ENCODE results near the gene HLA-E.

Gene HLA-E

GRCh38 chr6:30541515-30542403, 52.5 kb downstream of the HLA-E start:
- peaks cover 13% of the 10 kb centered on the region; the same call in 1 of the 2 replicates for H3K36me3 ChIP-seq (ENCODE audit: insufficient read depth, low read length)
- no peaks in the 10 kb centered on the region for H3K9me3 ChIP-seq (ENCODE audit: insufficient read depth, low read depth, low read length)
- peak overlapping the region; percentile 79 for H3K4me2 ChIP-seq (ENCODE audit: low read depth, low read length, poor library complexity, severe bottlenecking)
- peak overlapping the region; percentile 74 for H3K4me3 ChIP-seq (ENCODE audit: low read length, poor library complexity, severe bottlenecking)
- H3K4me1 ChIP-seq (ENCODE audit: insufficient read depth, low read length, poor library complexity, severe bottlenecking), result peaks cover 26% of the 10 kb centered on the region
- peak overlapping the region; percentile 33 for H3K9ac ChIP-seq (ENCODE audit: low read depth, low read length, poor library complexity, severe bottlenecking)
- H2AFZ ChIP-seq (ENCODE audit: low read length), result peak overlapping the region; percentile 80
- H3K9me2 ChIP-seq (replicated peaks; ENCODE audit: low read depth, low read length), result no peaks in the 10 kb centered on the region
- H3K27me3 ChIP-seq (ENCODE audit: insufficient read depth, low read length, poor library complexity, severe bottlenecking), result no peaks in the 10 kb centered on the region
- peak; percentile 98 for TF ChIP-seq CTCF (conservative IDR thresholded peaks at IDR 0.05; ENCODE audit: low read length)
- no peak for TF ChIP-seq EZH2phosphoT487 (IDR thresholded peaks at IDR 0.05; ENCODE audit: borderline replicate concordance)
- 0 out of 2 replicates have a peak, but pooled peaks cover 5% of the 10 kb centered on the region for H3F3A ChIP-seq (ENCODE audit: low read depth)
- no peaks in the 10 kb centered on the region for H4K20me1 ChIP-seq (ENCODE audit: insufficient read depth, low read length, poor library complexity, severe bottlenecking)
- H3K79me2 ChIP-seq (ENCODE audit: insufficient read depth, low read length), result no peaks in the 10 kb centered on the region

- Histone ChIP-seq H3K4me3 (ENCODE audit: low read length, poor library complexity, severe bottlenecking) (peak overlapping the region; percentile 74), H2AFZ (ENCODE audit: low read length) (no peak overlapping the region)
- TF ChIP-seq EZH2phosphoT487 (IDR thresholded peaks at IDR 0.05; ENCODE audit: borderline replicate concordance) (no peak), CTCF (conservative IDR thresholded peaks at IDR 0.05; ENCODE audit: low read length) (no peak)
Observed at GRCh38 chr6:30542404-30542725, 53.1 kb downstream of the HLA-E start.

GRCh38 chr6:30542915-30543314, 53.6 kb downstream of the HLA-E start:
- Histone ChIP-seq H3K36me3 (ENCODE audit: insufficient read depth, low read length) (peaks cover 17% of the 10 kb centered on the region; the same call in 1 of the 2 replicates), H3K4me3 (ENCODE audit: low read length, poor library complexity, severe bottlenecking) (no peak overlapping the region), H3K9ac (ENCODE audit: low read depth, low read length, poor library complexity, severe bottlenecking) (no peak overlapping the region), H3K4me2 (ENCODE audit: low read depth, low read length, poor library complexity, severe bottlenecking) (peak overlapping the region; percentile 79), H3K9me3 (ENCODE audit: insufficient read depth, low read depth, low read length) (no peaks in the 10 kb centered on the region), H2AFZ (ENCODE audit: low read length) (no peak overlapping the region), H4K20me1 (ENCODE audit: insufficient read depth, low read length, poor library complexity, severe bottlenecking) (no peaks in the 10 kb centered on the region), H3F3A (ENCODE audit: low read depth) (0 out of 2 replicates have a peak, but pooled peaks cover 5% of the 10 kb centered on the region), H3K4me1 (ENCODE audit: insufficient read depth, low read length, poor library complexity, severe bottlenecking) (peaks cover 26% of the 10 kb centered on the region), H3K79me2 (ENCODE audit: insufficient read depth, low read length) (no peaks in the 10 kb centered on the region), H3K27me3 (ENCODE audit: insufficient read depth, low read length, poor library complexity, severe bottlenecking) (no peaks in the 10 kb centered on the region), H3K9me2 (replicated peaks; ENCODE audit: low read depth, low read length) (no peaks in the 10 kb centered on the region)
- TF ChIP-seq EZH2phosphoT487 (IDR thresholded peaks at IDR 0.05; ENCODE audit: borderline replicate concordance), result no peak
- TF ChIP-seq CTCF (conservative IDR thresholded peaks at IDR 0.05; ENCODE audit: low read length), result peak; percentile 41

More at GRCh38 chr6:30542404-30542725, 53.1 kb downstream of the HLA-E start:
- no peaks in the 10 kb centered on the region for H3K27me3 ChIP-seq (ENCODE audit: insufficient read depth, low read length, poor library complexity, severe bottlenecking)
- no peaks in the 10 kb centered on the region for H3K9me2 ChIP-seq (replicated peaks; ENCODE audit: low read depth, low read length)
- H3K79me2 ChIP-seq (ENCODE audit: insufficient read depth, low read length), result no peaks in the 10 kb centered on the region
- H3K4me2 ChIP-seq (ENCODE audit: low read depth, low read length, poor library complexity, severe bottlenecking), result peak overlapping the region; percentile 79
- H3K9me3 ChIP-seq (ENCODE audit: insufficient read depth, low read depth, low read length), result no peaks in the 10 kb centered on the region
- H3K4me1 ChIP-seq (ENCODE audit: insufficient read depth, low read length, poor library complexity, severe bottlenecking), result peaks cover 26% of the 10 kb centered on the region
- H3K9ac ChIP-seq (ENCODE audit: low read depth, low read length, poor library complexity, severe bottlenecking), result peak overlapping the region; percentile 33
- H3K36me3 ChIP-seq (ENCODE audit: insufficient read depth, low read length), result peaks cover 17% of the 10 kb centered on the region; the same call in 1 of the 2 replicates
- H3F3A ChIP-seq (ENCODE audit: low read depth), result 0 out of 2 replicates have a peak, but pooled peaks cover 5% of the 10 kb centered on the region
- H4K20me1 ChIP-seq (ENCODE audit: insufficient read depth, low read length, poor library complexity, severe bottlenecking), result no peaks in the 10 kb centered on the region

Measured in Loucy (cell line).